Adrenal gland (tissue), 12 donors: ENCODE data around the gene EDAR. TPM values are rescaled to one million over a fixed set of nuclear protein-coding genes. Genes with fewer than 3 reads are reported as not detected.

ENCODE experiments used
- DNase-seq, 7 donors: peaks; one replicate each; pipeline ENCODE4 v3.0.0-alpha.2; 2019 to 2020
- H3K27ac ChIP-seq, 5 donors: fragments of 200-600 bp; sonication (generic) in 4 of 5; 1 replicate in 3 of 5; 2 replicates in 2 of 5; pipeline versions ENCODE4 v1.5.1 to v1.8.0; 2016 to 2020; ENCODE audit warnings: mild to moderate bottlenecking in 1 of 5
- H3K27me3 ChIP-seq: fragments of 200-600 bp; 2 replicates; pipeline ENCODE4 v1.8.0; 2021
- H3K36me3 ChIP-seq, 2 donors: fragments of 200-600 bp; replicated peaks in 1 of 2; 1 replicate in 1 of 2; 2 replicates in 1 of 2; pipeline versions ENCODE4 v1.5.1 to v1.8.0; 2018 to 2022
- H3K4me1 ChIP-seq, 2 donors: fragments of 200-600 bp; replicated peaks in 1 of 2; 1 replicate in 1 of 2; 2 replicates in 1 of 2; pipeline versions ENCODE4 v1.5.1 to v1.8.0; 2018 to 2021
- H3K4me3 ChIP-seq, 4 donors: fragments of 200-600 bp; sonication (generic) in 3 of 4; one replicate each; pipeline ENCODE4 v1.5.1; 2016 to 2018
- H3K9me3 ChIP-seq, 3 donors: fragments of 200-600 bp; sonication (generic) in 1 of 3; replicated peaks in 1 of 3; 1 replicate in 2 of 3; 2 replicates in 1 of 3; pipeline versions ENCODE4 v1.5.1 to v1.8.0; 2016 to 2021
- CTCF ChIP-seq, 6 experiments: fragments of 450-650 bp in 4 of 6; fragments of 200-600 bp in 2 of 6; sonication (generic) in 1 of 6; IDR thresholded peaks; 1 replicate in 5 of 6; 2 replicates in 1 of 6; pipeline versions ENCODE4 v1.5.1 to v1.8.0; 2016 to 2021; ENCODE audit warnings: antibody characterized with exemption in 6 of 6, mild to moderate bottlenecking in 2 of 6, moderate library complexity in 1 of 6
- POLR2A ChIP-seq, 2 donors: fragments of 450-650 bp; IDR thresholded peaks; one replicate each; pipeline ENCODE4 v1.6.1; 2017; ENCODE audit warnings: antibody characterized with exemption in 2 of 2, mild to moderate bottlenecking in 2 of 2, moderate library complexity in 1 of 2
- WGBS, 4 donors: extraction: QIAGEN DNeasy Blood & Tissue Kit in 2 of 4; methylation state at CpG; one replicate each; pipeline versions ENCODE4 v1.1.5 to v1.1.7; 2013 to 2017; 5-methylcytosine and 5-hydroxymethylcytosine counted together
- intact Hi-C, 2 donors: fragments of 100-400 bp; cut with DNase I; formaldehyde crosslinking; loops; one replicate each; pipeline versions ENCODE4 v1.14.1 to v1.15.0; 2022 to 2023
- polyA plus RNA-seq, 3 donors: library from polyadenylated mRNA; stranded (reverse); fragments of 200-250 nt in 2 of 3; fragments of 350-450 nt in 1 of 3; fragmentation: Illumina TruSeq in 1 of 3; extraction: RNeasy Lipid Tissue Mini Kit (QIAGEN cat#74804) in 1 of 3; gene quantifications; one replicate each; pipeline ENCODE4 v1.2.3, GENCODE V29; 2013 to 2014
- total RNA-seq, 9 donors: library from RNA; depleted of rRNA in 4 of 9; stranded (reverse); fragments of >200 nt in 4 of 9; fragments of 120-200 nt in 1 of 9; fragmentation: NEBNext Ultra II Directional in 1 of 9; extraction: Animal tissue kit (Norgen Biotek cat#: 25700) in 1 of 9; gene quantifications; one replicate each; pipeline versions ENCODE4 v1.1.0 to v1.2.4, GENCODE V29; 2013 to 2023
- donor health status: healthy with polysubstance abuse.
- donor health status: Bipolar disorder and iron deficiency.
- donor health status: DM: yes; HTN: yes; CAD: no.
- donor health status: DM: no; HTN: no; CAD: no.
- donor health status: DM: no; HTN: no; CAD: no.
- donor health status: DM: yes; HTN: yes; CAD: no.

EDAR gene
- total and polyA plus RNA-seq, 12 donors, result not detected

DNA sequence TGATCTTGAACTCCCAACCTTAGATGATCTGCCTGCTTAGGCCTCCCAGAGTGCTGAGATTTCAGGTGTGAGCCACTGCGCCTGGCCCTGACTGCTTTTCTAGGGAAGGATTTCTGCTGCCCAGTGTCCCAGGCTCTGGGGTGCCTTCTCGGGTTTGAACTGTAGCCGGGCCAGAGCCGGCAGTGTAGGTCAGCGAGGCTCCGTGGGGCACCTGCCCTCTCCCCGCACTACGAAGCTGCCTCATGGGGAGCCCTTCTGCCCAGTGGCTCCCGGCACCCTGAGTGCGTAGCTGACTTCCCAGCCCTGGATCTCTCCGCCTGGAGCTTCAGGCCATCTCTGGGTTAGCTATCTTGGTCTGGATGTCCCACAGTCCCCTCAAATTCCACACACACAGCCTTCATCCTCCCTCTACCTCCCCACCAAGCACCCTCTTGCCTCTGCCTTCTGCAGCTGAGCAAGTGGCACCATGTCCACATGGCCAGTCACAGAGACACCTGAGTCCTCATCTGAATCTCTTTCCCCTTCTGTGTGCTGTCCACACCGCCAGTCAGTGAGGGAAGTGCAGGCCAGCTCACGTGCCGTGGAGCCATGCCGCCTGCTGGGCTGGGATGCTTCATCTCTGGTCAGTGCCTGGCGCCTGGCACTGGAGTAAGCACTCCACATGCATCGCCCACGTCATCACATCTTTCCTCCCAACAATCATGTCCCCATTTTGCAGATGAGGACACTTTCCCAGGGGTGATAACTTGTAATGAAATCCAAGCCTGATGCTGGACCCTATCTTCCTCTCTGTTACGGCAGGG, 69.2 kb downstream of the EDAR start:
- 85 to 92% (median 91%) methylated on average over 13 to 19 of the region's 19 CpGs for WGBS, 4 donors
- TF ChIP-seq POLR2A (IDR thresholded peaks at IDR 0.05) (no peak), CTCF (IDR thresholded peaks at IDR 0.05) (no peak)
- H3K4me3 ChIP-seq, result no peak overlapping the region
- intact Hi-C loops, result loop anchor here in 1 of 2 donors (10.0 kb wide), 2 partner anchors 75 to 205 kb away; partner anchors contain the start of gene SH3RF3
- no peaks in the 10 kb centered on the region for H3K27me3 ChIP-seq
- H3K9me3 ChIP-seq, result no peaks in the 10 kb centered on the region
- H3K4me1 ChIP-seq, result no peaks in the 10 kb centered on the region
- no peak for DNase-seq
- H3K36me3 ChIP-seq, result no peaks in the 10 kb centered on the region
- no peak overlapping the region for H3K27ac ChIP-seq

- Histone ChIP-seq H3K36me3 (no peaks in the 10 kb centered on the region), H3K9me3 (no peaks in the 10 kb centered on the region), H3K4me3 (no peak overlapping the region), H3K4me1 (no peaks in the 10 kb centered on the region), H3K27ac (no peak overlapping the region), H3K27me3 (no peaks in the 10 kb centered on the region)
- 88 to 92% (median 89%) methylated on average over 12 to 14 of the region's 14 CpGs for WGBS, 4 donors
- intact Hi-C loops, result no loop called here
- TF ChIP-seq CTCF (IDR thresholded peaks at IDR 0.05), result no peak
- no peak for TF ChIP-seq POLR2A (IDR thresholded peaks at IDR 0.05)
- no peak for DNase-seq
Measured at GRCh38 chr2:108918941-108919341, 70.1 kb downstream of the EDAR start.

DNA sequence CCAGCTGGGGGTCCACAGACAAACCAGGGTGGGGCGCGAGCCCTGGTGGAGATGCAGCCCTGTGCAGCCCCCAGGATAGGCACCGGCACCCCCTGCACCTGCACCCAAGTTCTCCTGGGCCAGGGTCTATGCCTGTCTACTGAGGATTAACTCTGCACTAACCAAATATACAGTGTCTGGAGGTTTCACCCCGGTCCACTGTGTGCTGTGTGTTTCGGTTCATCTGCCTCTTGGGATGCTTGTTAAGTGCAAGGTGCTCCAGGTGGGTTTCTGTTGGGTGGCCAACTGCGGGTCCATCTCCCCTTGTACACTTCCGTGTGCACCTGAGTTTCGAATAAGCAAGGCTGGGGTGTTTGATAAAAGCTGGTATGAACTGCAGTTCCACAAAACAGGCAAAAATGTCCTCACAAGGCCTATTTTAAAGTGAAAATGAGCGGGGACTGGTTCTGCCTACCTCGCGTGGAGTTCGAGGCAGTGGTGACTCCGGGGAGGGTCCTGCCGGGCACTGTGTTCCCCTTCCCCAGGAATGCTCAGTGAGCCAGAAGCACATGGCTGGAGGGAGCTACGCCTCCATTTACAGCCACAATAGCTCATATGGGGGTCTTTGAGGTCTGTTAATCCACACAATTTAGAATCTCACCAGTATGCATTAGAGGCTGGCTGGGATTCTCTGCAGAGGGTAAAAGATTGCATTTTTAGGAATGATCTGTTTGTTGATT, 70.7 kb downstream of the EDAR start:
- H3K9me3 ChIP-seq, result no peaks in the 10 kb centered on the region
- intact Hi-C loops, result no loop called here
- TF ChIP-seq POLR2A (IDR thresholded peaks at IDR 0.05) (no peak), CTCF (IDR thresholded peaks at IDR 0.05) (no peak)
- no peaks in the 10 kb centered on the region for H3K36me3 ChIP-seq
- DNase-seq, result no peak
- 83 to 91% (median 88%) methylated on average over 12 to 15 of the region's 15 CpGs for WGBS, 4 donors
- H3K4me3 ChIP-seq, result no peak overlapping the region
- no peak overlapping the region for H3K27ac ChIP-seq
- no peaks in the 10 kb centered on the region for H3K27me3 ChIP-seq
- no peaks in the 10 kb centered on the region for H3K4me1 ChIP-seq

DNA sequence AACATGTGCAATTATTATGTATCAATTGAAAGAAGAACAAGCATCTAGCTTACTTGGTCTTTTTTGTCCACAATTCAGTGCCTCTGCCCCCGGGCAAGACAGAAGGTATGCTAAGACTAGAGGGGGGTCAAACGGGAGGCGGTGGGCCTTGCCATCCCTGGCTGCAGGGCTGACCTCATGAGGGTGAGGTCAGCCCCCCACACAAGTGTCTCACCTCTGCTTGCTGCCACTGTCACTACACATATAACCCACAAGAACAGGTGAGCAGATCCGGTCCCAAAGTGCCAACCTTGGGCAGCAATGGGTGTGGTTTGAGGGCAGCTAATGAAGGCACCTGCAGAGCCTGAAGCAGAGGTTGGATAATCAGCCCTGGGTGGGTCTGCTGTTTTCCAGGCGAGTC, 71.5 kb downstream of the EDAR start:
- no peak for TF ChIP-seq CTCF (IDR thresholded peaks at IDR 0.05)
- no peak for TF ChIP-seq POLR2A (IDR thresholded peaks at IDR 0.05)
- intact Hi-C loops, result no loop called here
- Histone ChIP-seq H3K9me3 (no peaks in the 10 kb centered on the region), H3K27me3 (no peaks in the 10 kb centered on the region), H3K4me1 (no peaks in the 10 kb centered on the region), H3K36me3 (no peaks in the 10 kb centered on the region), H3K27ac (no peak overlapping the region), H3K4me3 (no peak overlapping the region)
- DNase-seq, result no peak
- 78 to 89% (median 81%) methylated on average over 5 of the region's 5 CpGs for WGBS, 4 donors
